ENCODE results near the gene IL11.

- TF ChIP-seq CTCF (IDR thresholded peaks at IDR 0.05; ENCODE audit: control extremely low read depth in 1 of 3, insufficient read depth in 1 of 3, low read depth in 1 of 3, low read length in 3 of 3) (no peak), POLR2A (IDR thresholded peaks at IDR 0.05; ENCODE audit: control extremely low read depth in 1 of 2, low read depth in 2 of 2, low read length in 2 of 2) (no peak), SAP30 (IDR thresholded peaks at IDR 0.05; ENCODE audit: insufficient read depth, insufficient replicate concordance, low read length) (no peak), JUN (IDR thresholded peaks at IDR 0.05; ENCODE audit: low read depth, low read length) (no peak)
Measured at GRCh38 chr19:55347442-55348009, 22.7 kb downstream of the IL11 start.
